Lower leg skin (tissue), 4 donors: ENCODE measurements around the gene FRG2C. TPM values are rescaled to one million over a fixed set of nuclear protein-coding genes. Genes with fewer than 3 reads are reported as not detected.
"Not testable (repeated sequence)": the region's sequence is repeated elsewhere in the genome, so short reads cannot be mapped to it uniquely, and the experiment has no call there.

Experiments used
- DNase-seq, 2 donors: peaks; one replicate each; pipeline ENCODE4 v3.0.0-alpha.2; 2019; ENCODE audit warnings: low spot score in 2 of 2
- H3K4me3 ChIP-seq: fragments of 200-600 bp; sonication (generic); 2 replicates; pipeline ENCODE4 v1.5.1; 2017; ENCODE audit warnings: mild to moderate bottlenecking, low read depth; ENCODE audit not compliant: poor library complexity, severe bottlenecking
- POLR2A ChIP-seq, 2 donors: fragments of 450-650 bp; IDR thresholded peaks; one replicate each; pipeline ENCODE4 v1.6.1; 2016 to 2017; ENCODE audit warnings: antibody characterized with exemption in 2 of 2, mild to moderate bottlenecking in 1 of 2, moderate library complexity in 1 of 2
- WGBS, 2 donors: methylation state at CpG; one replicate each; pipeline ENCODE4 v1.1.5; 2018; 5-methylcytosine and 5-hydroxymethylcytosine counted together
- intact Hi-C: fragments of 100-400 bp; cut with DNase I; formaldehyde crosslinking; loops from one replicate; pipeline ENCODE4 v1.15.0; 2023; ENCODE audit warnings: low total_unique reads
- total RNA-seq, 4 donors: library from RNA; depleted of rRNA; stranded (reverse); fragments of >200 nt; gene quantifications; one replicate each; pipeline ENCODE4 v1.1.0, GENCODE V29; 2016
- TF ChIP-seq, protein P1 (sequence below), 3 donors: fragments of 450-650 bp; IDR thresholded peaks; one replicate each; pipeline ENCODE4 v1.5.1; 2016; ENCODE audit warnings: antibody characterized with exemption in 3 of 3, mild to moderate bottlenecking in 3 of 3, moderate library complexity in 2 of 3

Gene FRG2C
- total RNA-seq: not detected

DNA sequence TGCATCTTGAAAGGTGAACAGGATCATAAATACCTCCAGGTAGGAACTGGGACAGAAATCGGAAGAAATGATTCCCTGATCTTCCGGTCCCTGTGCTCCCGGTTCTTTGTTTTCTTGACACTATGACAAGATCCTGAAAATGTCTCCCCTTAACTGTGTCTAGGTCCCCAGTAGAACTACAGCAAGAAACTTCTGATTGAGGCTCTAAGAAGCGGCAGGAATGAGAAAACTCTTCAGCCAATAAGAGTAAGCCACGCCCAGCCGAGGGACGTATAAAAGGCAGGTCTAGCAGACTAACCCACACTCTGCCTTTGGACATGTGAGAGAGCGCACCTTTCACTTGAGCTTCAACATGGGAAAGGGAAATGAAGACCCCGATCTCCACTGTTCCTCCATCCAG lies at the start of gene FRG2C:
Gene FRG2C (plus strand): TSS at position 301 of the 400 bp plus-strand sequence. CDS start 52 bp downstream, at position 353.
- 74 to 77% methylated on average over 9 of the region's 9 CpGs for WGBS, 2 donors
- intact Hi-C loops, H3K4me3 ChIP-seq, DNase-seq: not testable (repeated sequence)

DNA sequence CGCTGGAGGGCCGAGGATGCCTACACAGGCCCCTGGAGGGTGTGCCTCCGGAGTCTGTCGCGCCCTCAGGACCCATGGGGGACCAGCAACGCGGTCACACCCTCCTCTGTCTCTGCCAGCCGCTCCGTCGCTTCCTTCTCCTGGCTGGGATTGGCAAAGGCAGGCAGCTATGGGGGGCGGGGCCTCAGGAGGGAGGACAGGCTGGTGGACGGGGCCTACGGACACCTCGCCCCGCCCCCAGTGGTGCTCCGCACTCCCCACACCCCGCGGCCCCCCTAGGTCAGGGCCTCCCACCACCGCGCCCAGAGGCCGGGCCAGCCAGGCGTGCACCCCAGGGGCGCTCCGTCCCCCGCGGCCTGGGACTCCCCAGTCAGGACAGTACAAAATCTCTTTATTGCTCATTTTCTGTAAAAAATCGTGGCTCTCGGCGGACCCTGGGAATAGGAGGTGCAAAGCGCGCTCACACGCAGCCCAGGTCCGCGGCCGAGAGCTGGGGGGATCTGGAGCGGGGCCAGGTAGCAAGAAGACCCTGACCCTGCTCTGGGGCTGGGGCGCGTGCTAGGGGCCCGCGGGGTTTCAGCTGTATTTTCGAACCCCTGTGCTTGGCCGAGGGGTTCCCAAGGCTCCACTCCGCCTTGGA lies 45.3 kb upstream of the FRG2C start:
- H3K4me3 ChIP-seq, intact Hi-C loops: not testable (repeated sequence)
- DNase-seq: peak; percentile 23 to 89
- WGBS, 2 donors: 0 to 6% methylated on average over 11 to 31 of the region's 43 CpGs

DNA sequence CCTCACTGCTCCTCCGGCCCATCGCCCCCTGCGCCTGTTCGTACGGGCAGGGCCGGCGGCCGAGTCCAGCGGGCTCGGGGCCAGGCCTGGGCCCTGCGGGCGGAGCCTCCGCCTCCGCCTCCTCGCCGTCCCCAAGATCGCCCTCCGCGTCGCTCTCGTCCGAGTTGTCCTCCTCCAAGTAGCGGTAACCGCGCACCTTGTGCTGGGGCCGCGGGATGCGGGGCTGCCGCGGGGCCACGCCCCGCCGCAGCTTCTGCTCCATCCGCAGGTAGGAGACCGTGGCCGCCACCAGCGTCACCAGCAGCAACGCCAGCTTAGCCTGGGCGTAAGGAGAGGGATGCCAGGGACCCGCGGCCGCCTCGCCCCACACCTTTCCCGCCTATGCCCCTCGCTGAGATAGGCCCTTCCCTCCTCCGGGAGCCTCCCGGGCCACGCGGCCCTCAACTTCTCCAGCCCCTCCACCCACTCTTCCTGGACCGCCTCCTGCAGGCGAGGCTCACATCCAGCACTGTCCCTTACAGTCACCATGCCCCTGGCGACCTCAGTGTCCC lies 44.6 kb upstream of the FRG2C start:
- 3% methylated on average over 32 to 36 of the region's 52 CpGs for WGBS, 2 donors
- peak in 1 of 2 donors; percentile 81 for DNase-seq
- H3K4me3 ChIP-seq, intact Hi-C loops: not testable (repeated sequence)

DNA sequence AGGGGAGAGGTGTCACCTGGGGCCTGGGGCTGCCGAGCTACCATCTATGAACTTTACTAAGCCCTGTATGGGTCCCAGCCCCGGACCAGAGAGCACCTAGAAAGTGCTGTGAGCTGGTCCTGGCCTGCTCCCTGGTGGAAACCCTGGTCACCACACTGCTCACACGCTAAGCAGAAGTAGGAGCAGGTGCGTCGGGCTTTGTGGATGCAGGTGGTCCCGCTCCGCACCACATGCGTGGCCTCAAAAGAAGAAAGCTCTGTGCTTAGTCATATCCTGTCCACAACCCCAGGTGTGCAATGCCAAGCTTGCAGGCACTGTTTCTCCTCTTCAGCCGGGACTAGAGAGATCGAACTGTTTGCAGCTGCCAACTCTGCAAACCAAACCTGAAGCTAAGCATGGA lies 42.4 kb upstream of the FRG2C start:
- DNase-seq: peak in 1 of 2 donors; percentile 12
- H3K4me3 ChIP-seq, intact Hi-C loops: not testable (repeated sequence)
- 65 to 68% methylated on average over 8 to 10 of the region's 10 CpGs for WGBS, 2 donors

DNA sequence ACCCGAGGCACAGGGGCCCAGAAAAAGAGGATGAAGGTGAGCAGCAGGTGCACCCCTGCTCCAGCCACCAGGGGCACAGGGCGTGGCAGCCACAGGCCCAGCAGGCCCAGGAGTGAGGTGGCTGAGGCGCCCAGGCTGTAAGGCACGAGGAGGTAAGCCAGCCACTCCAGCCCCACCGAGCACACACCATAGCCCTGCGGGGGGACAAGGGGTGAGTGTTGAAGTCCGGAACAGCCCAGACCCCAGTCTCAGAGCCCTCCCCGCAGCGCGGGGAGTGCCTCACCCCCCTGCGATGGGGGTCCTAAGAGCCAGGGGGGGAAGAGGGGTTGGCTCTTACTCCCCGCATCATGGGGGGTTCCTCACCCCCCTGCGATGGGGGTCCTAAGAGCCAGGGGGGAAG lies 40.5 kb upstream of the FRG2C start:
- DNase-seq: peak in 1 of 2 donors; percentile 40
- intact Hi-C loops, H3K4me3 ChIP-seq: not testable (repeated sequence)
- 80 to 81% methylated on average over 4 to 13 of the region's 13 CpGs for WGBS, 2 donors

DNA sequence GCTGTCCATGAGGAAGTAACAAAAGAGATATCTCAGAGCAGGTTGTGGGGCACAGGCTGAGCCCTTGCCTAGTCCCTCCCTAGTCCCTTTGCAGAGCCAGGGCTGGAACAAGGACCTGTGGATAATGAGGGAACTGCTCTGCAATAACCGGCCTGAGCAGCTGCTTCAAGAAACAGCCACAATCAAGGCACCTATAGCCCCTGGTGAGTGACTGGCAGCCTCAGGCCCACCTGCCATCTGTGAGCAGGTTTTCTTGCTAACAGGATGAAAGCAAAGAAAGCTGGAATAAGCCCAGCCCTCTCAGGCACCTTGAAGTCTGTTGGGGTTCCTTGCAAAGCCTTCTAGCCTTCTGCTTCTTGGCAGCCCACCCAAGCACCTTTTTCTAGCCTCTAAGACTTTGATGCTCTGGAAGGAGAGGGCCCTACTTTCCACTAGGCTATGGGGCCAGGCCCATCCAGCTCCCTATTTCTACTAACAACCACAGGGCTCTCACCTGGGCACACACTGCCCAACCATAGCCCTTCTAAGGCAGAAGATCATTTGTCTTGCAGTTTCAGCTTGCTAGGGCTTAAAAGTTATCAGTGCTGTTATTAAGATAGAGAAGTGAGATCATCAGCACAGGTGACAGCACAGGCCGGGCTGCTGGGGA lies 33.1 kb upstream of the FRG2C start:
- peak in 1 of 2 donors; percentile 57 for DNase-seq
- H3K4me3 ChIP-seq, intact Hi-C loops: not testable (repeated sequence)
- WGBS, 2 donors: 75 to 81% methylated on average over 2 of the region's 2 CpGs

DNA sequence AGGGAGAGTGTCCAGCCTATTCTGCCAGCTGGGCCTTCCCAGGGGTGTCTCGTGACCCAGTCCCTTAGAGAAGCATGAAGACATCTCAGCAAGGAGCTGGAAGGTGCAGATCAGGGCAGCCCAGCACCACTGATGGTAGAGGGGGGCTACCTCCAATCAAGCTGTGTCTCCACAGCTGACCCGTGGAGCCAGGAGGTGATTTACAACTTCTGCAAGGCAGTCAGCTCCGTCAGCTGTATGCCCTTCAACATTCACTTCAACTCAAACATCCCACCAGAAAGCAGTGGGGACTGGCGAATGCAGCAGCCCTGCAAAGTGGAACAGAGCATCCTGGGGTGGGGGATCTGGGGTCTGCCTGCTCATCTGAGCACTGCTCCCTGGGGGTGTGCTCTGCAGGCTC lies 32.6 kb upstream of the FRG2C start:
- intact Hi-C loops: no loop called here
- H3K4me3 ChIP-seq: no peak overlapping the region
- peak in 1 of 2 donors; percentile 74 for DNase-seq
- TF ChIP-seq, protein P1, sequence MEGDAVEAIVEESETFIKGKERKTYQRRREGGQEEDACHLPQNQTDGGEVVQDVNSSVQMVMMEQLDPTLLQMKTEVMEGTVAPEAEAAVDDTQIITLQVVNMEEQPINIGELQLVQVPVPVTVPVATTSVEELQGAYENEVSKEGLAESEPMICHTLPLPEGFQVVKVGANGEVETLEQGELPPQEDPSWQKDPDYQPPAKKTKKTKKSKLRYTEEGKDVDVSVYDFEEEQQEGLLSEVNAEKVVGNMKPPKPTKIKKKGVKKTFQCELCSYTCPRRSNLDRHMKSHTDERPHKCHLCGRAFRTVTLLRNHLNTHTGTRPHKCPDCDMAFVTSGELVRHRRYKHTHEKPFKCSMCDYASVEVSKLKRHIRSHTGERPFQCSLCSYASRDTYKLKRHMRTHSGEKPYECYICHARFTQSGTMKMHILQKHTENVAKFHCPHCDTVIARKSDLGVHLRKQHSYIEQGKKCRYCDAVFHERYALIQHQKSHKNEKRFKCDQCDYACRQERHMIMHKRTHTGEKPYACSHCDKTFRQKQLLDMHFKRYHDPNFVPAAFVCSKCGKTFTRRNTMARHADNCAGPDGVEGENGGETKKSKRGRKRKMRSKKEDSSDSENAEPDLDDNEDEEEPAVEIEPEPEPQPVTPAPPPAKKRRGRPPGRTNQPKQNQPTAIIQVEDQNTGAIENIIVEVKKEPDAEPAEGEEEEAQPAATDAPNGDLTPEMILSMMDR (IDR thresholded peaks at IDR 0.05): no peak
- no peak for TF ChIP-seq POLR2A (IDR thresholded peaks at IDR 0.05)
- 71 to 83% methylated on average over 4 of the region's 4 CpGs for WGBS, 2 donors

DNA sequence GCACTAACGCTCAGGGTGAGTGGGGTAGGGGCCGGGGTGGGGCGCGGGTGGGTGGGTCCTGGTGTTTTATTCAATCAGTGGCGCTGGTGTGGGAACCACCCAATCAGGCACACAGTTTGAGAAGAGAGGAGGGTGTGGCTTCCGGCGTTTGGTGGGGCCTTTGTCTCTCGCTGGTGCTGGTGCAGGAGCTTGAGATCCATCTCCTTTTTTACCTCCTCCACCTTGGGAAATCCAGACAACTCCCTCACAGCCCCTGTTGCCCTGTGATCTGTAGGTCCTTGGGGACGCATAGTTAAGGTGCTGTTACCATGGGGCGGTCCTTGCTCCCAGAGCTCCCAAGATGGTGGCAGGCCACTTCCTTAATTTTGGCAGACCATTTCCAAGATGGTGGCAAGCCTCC lies 25.2 kb upstream of the FRG2C start:
- peak in 1 of 2 donors; percentile 53 for DNase-seq
- intact Hi-C loops: not testable (repeated sequence)
- 89 to 95% methylated on average over 9 to 10 of the region's 10 CpGs for WGBS, 2 donors

DNA sequence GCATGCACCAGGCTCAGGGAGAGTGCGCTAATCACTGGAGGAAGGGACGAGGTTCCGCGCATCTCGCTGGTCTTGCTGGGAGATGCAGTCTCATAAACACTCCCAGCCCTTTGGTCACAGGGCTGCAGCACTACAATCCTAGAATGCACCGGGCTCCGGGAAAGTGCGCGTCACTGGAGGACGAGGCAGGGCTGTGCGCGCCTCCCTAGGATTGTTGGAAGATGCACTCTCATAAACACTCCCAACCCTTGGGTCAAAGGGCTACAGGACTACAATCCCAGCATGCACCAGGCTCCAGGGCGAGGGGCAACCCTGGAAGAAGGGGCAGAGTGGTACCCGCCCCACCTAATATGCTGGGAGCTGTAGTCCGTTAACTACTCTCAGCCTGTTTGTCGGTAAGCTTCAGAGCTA lies 23.0 kb upstream of the FRG2C start:
- intact Hi-C loops: not testable (repeated sequence)
- peak overlapping the region; percentile 7 for H3K4me3 ChIP-seq
- DNase-seq: peak; percentile 69 to 93
- 3 to 6% methylated on average over 13 to 15 of the region's 16 CpGs for WGBS, 2 donors

More for the DNA sequence above, 25.2 kb upstream of the FRG2C start:
- not testable (repeated sequence) for H3K4me3 ChIP-seq

DNA sequence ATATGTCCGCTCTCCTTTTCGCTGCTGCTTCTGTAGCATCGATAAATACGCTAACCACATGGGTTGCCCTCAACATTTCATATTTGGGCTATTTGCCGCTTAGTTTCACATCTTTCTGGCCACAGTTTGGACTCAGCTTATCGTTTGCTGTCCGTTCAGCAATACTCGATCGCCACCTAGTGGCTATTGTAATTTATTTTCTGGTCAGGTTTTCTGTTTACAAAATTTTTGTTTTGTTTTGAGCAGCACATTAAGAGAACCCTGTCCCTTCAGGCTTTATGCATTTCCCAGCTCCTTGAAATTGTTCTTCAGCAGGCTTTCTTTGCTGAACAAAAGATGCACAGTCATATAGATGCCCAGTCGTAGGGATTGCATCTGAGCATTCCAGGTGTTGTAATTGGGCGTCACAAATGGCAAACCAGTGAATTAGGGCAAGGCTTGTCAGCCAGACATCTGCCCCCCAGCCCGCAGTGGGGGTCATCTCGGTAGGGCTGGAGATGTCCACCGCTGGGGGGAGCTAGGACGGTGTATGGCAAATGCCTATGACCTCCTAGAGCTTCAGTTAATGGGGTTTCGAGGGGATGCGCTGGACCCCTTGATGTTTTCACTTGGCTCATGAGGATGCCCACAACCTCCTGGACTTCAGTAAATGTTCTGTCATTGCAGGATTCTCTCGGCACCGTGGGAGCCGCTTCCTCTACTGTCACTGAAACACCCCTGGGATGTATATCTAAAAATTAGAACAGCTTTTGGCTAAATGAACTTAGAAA lies 20.9 kb upstream of the FRG2C start:
- DNase-seq: peak in 1 of 2 donors; percentile 63
- WGBS, 2 donors: 23 to 24% methylated on average over 20 of the region's 20 CpGs
- H3K4me3 ChIP-seq, intact Hi-C loops: not testable (repeated sequence)

DNA sequence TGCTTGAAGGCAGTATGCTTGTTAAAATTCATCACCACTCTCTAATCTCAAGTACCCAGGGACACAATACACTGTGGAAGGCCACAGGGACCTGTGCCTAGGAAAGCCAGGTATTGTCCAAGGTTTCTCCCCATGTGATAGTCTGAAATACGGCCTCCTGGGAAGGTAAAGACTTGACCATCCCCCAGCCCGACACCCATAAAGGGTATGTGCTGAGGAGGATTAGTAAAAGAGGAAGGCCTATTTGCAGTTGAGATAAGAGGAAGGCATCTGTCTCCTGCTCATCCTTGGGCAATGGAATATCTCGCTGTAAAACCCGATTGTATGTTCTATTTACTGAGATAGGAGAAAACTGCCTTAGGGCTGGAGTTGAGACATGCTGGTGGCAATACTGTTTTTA lies 18.6 kb upstream of the FRG2C start:
- intact Hi-C loops, H3K4me3 ChIP-seq: not testable (repeated sequence)
- DNase-seq: peak in 1 of 2 donors; percentile 50
- 59 to 80% methylated on average over 4 of the region's 4 CpGs for WGBS, 2 donors
